ENCODE results near the gene SLC25A51. TPM values are rescaled to one million over a fixed set of nuclear protein-coding genes. Genes with fewer than 3 reads are reported as not detected.

Gene SLC25A51
- polyA plus RNA-seq, 1 donor from 2014 or later: 26.8 TPM

DNA sequence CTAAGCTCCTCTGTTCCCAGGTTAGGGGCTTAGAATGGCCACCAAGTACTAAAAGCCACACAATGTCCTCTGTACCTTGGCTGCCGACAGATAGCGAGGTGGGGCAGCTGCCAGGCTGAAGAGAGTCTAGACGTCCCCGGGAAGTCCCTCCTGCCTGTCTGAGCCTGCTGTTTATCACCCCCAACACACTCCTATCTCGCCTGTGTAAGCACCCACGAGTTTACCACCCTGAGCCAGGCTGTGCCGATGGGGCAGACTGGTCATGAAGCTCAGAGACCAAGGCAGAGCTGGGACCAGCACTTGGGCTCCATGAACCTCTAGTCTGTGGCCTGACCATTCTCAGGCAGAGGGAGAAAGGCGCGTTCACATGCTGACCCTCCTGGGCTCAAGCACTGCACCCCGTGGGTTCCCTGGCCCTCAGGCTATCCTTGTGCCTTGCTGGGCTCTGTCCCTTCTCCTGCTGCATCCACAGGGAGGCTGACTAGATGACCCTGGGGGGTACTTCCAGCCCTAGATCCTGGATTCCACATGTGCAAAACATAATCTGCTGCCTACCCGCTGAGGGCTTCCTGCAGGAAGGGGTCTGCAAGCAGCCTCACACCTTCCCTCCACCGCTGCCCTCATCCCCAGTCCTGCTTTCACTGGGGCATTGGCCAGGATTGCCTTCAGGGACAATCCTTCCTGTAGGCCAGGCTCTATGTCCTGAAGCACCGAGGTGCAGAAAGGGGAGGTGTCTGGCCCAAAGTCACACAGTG, 18.6 kb upstream of the SLC25A51 start:
- Histone ChIP-seq H3F3A (ENCODE audit: insufficient read depth, low read length, poor library complexity, severe bottlenecking) (peaks cover 5% of the 10 kb centered on the region), H3K27ac (ENCODE audit: low read length) (peak overlapping the region; percentile 67), H3K36me3 (ENCODE audit: insufficient read depth, low read length) (no peaks in the 10 kb centered on the region), H3K79me2 (replicated peaks; ENCODE audit: insufficient read depth, low read length) (peaks cover 13% of the 10 kb centered on the region), H3K4me3 (ENCODE audit: low read length) (no peak overlapping the region), H3K9me2 (ENCODE audit: insufficient read depth, low read length) (no peaks in the 10 kb centered on the region), H3K4me2 (ENCODE audit: low read length) (no peak overlapping the region), H4K20me1 (ENCODE audit: insufficient read depth) (no peaks in the 10 kb centered on the region), H2AFZ (ENCODE audit: low read depth, low read length) (no peak overlapping the region), H3K27me3 (ENCODE audit: insufficient read depth, low read depth, low read length) (no peaks in the 10 kb centered on the region), H3K9ac (ENCODE audit: low read length) (no peak overlapping the region), H3K9me3 (ENCODE audit: low read length) (no peaks in the 10 kb centered on the region)
- TF ChIP-seq EP300 (conservative IDR thresholded peaks at IDR 0.05; ENCODE audit: poor library complexity, severe bottlenecking) (no peak), RAD21 (conservative IDR thresholded peaks at IDR 0.05) (no peak), TAF1 (IDR thresholded peaks at IDR 0.05; ENCODE audit: low read depth) (no peak), EZH2 (IDR thresholded peaks at IDR 0.05; ENCODE audit: borderline replicate concordance, insufficient read depth, low read length, poor library complexity, severe bottlenecking) (no peak), POLR2AphosphoS5 (IDR thresholded peaks at IDR 0.05) (no peak)

- H3K9me3 ChIP-seq (ENCODE audit: low read length): no peaks in the 10 kb centered on the region
- H2AFZ ChIP-seq (ENCODE audit: low read depth, low read length): no peak overlapping the region
- H3K27ac ChIP-seq (ENCODE audit: low read length): peak overlapping the region; percentile 67
- H3K79me2 ChIP-seq (replicated peaks; ENCODE audit: insufficient read depth, low read length): peaks cover 13% of the 10 kb centered on the region
- no peaks in the 10 kb centered on the region for H3K27me3 ChIP-seq (ENCODE audit: insufficient read depth, low read depth, low read length)
- H3K4me2 ChIP-seq (ENCODE audit: low read length): no peak overlapping the region
- no peaks in the 10 kb centered on the region for H3K36me3 ChIP-seq (ENCODE audit: insufficient read depth, low read length)
- H3K9ac ChIP-seq (ENCODE audit: low read length): no peak overlapping the region
- TF ChIP-seq SMC3 (conservative IDR thresholded peaks at IDR 0.05; ENCODE audit: poor library complexity): peak; percentile 46
- no peak for TF ChIP-seq TAF1 (IDR thresholded peaks at IDR 0.05; ENCODE audit: low read depth)
- TF ChIP-seq, protein P1, sequence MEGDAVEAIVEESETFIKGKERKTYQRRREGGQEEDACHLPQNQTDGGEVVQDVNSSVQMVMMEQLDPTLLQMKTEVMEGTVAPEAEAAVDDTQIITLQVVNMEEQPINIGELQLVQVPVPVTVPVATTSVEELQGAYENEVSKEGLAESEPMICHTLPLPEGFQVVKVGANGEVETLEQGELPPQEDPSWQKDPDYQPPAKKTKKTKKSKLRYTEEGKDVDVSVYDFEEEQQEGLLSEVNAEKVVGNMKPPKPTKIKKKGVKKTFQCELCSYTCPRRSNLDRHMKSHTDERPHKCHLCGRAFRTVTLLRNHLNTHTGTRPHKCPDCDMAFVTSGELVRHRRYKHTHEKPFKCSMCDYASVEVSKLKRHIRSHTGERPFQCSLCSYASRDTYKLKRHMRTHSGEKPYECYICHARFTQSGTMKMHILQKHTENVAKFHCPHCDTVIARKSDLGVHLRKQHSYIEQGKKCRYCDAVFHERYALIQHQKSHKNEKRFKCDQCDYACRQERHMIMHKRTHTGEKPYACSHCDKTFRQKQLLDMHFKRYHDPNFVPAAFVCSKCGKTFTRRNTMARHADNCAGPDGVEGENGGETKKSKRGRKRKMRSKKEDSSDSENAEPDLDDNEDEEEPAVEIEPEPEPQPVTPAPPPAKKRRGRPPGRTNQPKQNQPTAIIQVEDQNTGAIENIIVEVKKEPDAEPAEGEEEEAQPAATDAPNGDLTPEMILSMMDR (IDR thresholded peaks at IDR 0.05; ENCODE audit: poor library complexity, severe bottlenecking): no peak
- no peak for TF ChIP-seq REST (IDR thresholded peaks at IDR 0.05; ENCODE audit: borderline replicate concordance)
- TF ChIP-seq POLR2AphosphoS5 (IDR thresholded peaks at IDR 0.05): no peak
- TF ChIP-seq RAD21 (conservative IDR thresholded peaks at IDR 0.05): peak; percentile 41
- no peak for TF ChIP-seq EZH2 (IDR thresholded peaks at IDR 0.05; ENCODE audit: borderline replicate concordance, insufficient read depth, low read length, poor library complexity, severe bottlenecking)
- no peak for TF ChIP-seq EP300 (conservative IDR thresholded peaks at IDR 0.05; ENCODE audit: poor library complexity, severe bottlenecking)
- no peak for TF ChIP-seq MXI1 (conservative IDR thresholded peaks at IDR 0.05; ENCODE audit: poor library complexity, severe bottlenecking)
- no peaks in the 10 kb centered on the region for H4K20me1 ChIP-seq (ENCODE audit: insufficient read depth)
- peaks cover 5% of the 10 kb centered on the region for H3F3A ChIP-seq (ENCODE audit: insufficient read depth, low read length, poor library complexity, severe bottlenecking)
- H3K4me3 ChIP-seq (ENCODE audit: low read length): no peak overlapping the region
- no peaks in the 10 kb centered on the region for H3K9me2 ChIP-seq (ENCODE audit: insufficient read depth, low read length)
Observed at GRCh38 chr9:37921546-37922300, 17.8 kb upstream of the SLC25A51 start.
